K562 (cell line): ENCODE data around the gene CFD.

Experiments
- MAFK ChIP-seq: IDR thresholded peaks from 2 replicates; pipeline ENCODE4 v1.6.1; 2011; ENCODE audit warnings: low read length, improper control_type of control experiment
- RCOR1 ChIP-seq, 2 experiments: IDR thresholded peaks; 2 replicates each; pipeline ENCODE4 v1.6.1; 2012; ENCODE audit warnings: low read depth in 2 of 2, low read length in 2 of 2, borderline replicate concordance in 1 of 2, improper control_type of control experiment in 1 of 2
- TFAM ChIP-seq: fragments of 250-450 bp; sonication (Bioruptor Pico); conservative IDR thresholded peaks from 2 replicates; pipeline ENCODE4 v1.5.0; 2021; ENCODE audit warnings: mild to moderate bottlenecking, moderate library complexity

DNA sequence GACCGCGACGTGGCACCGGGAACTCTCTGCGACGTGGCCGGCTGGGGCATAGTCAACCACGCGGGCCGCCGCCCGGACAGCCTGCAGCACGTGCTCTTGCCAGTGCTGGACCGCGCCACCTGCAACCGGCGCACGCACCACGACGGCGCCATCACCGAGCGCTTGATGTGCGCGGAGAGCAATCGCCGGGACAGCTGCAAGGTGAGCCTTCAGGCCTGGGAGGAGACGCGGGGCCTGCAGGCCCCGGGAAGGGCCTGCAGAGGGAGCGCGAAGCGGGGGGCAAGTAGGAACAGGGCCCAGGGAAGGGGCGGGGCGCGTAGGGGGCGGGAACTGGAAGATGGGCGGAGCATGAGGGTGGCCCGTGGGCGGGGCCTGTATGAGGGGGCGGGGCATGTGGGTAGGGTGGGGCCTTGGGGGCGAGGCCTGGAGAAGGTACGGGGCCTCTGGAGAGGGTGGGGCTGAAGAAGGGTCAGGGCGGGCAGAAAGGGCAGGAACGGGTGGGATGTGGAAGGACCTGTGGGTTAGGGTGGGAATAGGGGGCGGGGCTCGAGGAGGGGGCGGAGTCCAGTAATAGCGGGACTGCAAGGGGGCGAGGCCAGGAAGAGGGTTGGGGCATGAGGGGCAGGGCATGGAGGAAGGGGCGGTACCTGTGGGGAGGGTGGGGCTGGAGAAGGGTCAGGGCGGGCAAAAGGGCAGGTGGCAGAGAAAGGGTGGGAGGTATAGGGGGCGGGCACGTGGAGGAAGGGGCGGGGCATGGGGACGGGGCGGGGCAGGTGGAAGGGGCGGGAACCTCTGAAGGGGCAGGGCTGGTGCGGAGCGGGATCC is 2.5 kb downstream of the CFD start:
- TF ChIP-seq TFAM (CRISPR knock-in tag) (no peak), RCOR1 (IDR thresholded peaks at IDR 0.05; ENCODE audit: borderline replicate concordance in 1 of 2, low read depth in 2 of 2, low read length in 2 of 2) (peak in 1 of 2 experiments; percentile 84; a peak in 2 of 4 replicates), MAFK (no peak)
